Keratinocyte (primary cell): ENCODE data around the gene PIGH.

Experiments used
- EZH2 ChIP-seq: IDR thresholded peaks from one replicate; pipeline ENCODE4 v1.6.1; 2012; ENCODE audit warnings: inconsistent platforms, mild to moderate bottlenecking, low read length, moderate library complexity
- TF ChIP-seq, protein P1 (sequence below), 3 experiments: IDR thresholded peaks in 1 of 3; conservative IDR thresholded peaks in 1 of 3; optimal IDR thresholded peaks in 1 of 3; 2 replicates in 2 of 3; 3 replicates in 1 of 3; pipeline versions ENCODE3 to v1.5.1; 2011; ENCODE audit warnings: low read length in 3 of 3, mild to moderate bottlenecking in 3 of 3, moderate library complexity in 2 of 3, control low read depth in 1 of 3, inconsistent platforms in 1 of 3; ENCODE audit not compliant: insufficient read depth in 2 of 3; ENCODE audit errors: extremely low read depth in 1 of 3

DNA sequence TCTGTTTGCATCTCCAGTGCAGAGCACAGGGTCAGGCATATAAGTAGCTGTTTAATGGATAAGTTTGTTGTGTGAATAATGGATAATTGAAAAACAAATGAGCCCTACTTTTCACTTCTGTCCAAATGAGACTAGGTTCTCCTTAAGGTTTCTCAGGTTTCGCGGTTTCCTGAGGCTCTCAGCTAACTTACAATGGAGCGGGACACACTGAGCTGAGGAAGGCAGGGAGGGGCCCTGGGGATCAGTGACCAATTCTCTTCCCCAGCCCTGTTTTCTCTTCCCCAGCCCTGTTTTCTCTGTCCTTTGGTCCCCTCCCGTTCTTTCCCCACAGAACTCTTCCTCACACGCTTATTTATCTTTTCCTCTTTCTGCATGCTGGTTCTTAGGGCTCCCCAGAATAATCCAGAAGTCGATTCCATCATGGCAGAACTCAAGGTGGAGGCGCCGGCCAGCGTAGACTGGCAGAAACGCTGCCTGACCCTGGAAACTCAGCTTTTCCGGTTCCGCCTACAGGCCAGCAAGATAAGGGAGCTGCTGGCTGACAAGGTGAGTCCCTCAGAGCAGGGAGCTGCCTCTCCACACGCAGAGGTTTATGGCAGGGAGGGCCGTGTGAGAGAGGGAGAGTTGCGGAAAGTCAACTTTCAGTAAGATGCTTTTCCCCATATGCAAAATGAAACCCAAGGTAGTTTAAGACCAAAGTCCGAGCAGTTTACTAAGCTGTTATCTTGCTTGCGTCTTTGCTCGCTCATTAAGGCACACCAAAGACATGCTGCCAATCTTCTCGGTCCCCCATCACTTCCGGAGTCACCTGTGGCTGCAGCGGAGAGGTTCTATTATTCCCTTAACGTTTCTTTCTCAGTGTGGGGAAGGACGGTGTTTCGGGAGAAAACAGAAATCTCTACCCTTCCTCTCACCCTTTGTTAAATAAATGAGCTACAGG lies 58.4 kb downstream of the PIGH start:
- TF ChIP-seq, protein P1, sequence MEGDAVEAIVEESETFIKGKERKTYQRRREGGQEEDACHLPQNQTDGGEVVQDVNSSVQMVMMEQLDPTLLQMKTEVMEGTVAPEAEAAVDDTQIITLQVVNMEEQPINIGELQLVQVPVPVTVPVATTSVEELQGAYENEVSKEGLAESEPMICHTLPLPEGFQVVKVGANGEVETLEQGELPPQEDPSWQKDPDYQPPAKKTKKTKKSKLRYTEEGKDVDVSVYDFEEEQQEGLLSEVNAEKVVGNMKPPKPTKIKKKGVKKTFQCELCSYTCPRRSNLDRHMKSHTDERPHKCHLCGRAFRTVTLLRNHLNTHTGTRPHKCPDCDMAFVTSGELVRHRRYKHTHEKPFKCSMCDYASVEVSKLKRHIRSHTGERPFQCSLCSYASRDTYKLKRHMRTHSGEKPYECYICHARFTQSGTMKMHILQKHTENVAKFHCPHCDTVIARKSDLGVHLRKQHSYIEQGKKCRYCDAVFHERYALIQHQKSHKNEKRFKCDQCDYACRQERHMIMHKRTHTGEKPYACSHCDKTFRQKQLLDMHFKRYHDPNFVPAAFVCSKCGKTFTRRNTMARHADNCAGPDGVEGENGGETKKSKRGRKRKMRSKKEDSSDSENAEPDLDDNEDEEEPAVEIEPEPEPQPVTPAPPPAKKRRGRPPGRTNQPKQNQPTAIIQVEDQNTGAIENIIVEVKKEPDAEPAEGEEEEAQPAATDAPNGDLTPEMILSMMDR (optimal IDR thresholded peaks at IDR 0.05 in 1 of 3, IDR thresholded peaks at IDR 0.05 in 1 of 3, conservative IDR thresholded peaks at IDR 0.05 in 1 of 3; ENCODE audit: extremely low read depth in 1 of 3, insufficient read depth in 2 of 3, low read length in 3 of 3): no peak
- no peak for TF ChIP-seq EZH2
